ENCODE data around the gene ZBTB6. TPM values are rescaled to one million over a fixed set of nuclear protein-coding genes. Genes with fewer than 3 reads are reported as not detected.

The ZBTB6 gene
- total and polyA plus RNA-seq, 2 of the 4 experiments (the other 2 are of a cell fraction), result 2.6 to 11.7 TPM

DNA sequence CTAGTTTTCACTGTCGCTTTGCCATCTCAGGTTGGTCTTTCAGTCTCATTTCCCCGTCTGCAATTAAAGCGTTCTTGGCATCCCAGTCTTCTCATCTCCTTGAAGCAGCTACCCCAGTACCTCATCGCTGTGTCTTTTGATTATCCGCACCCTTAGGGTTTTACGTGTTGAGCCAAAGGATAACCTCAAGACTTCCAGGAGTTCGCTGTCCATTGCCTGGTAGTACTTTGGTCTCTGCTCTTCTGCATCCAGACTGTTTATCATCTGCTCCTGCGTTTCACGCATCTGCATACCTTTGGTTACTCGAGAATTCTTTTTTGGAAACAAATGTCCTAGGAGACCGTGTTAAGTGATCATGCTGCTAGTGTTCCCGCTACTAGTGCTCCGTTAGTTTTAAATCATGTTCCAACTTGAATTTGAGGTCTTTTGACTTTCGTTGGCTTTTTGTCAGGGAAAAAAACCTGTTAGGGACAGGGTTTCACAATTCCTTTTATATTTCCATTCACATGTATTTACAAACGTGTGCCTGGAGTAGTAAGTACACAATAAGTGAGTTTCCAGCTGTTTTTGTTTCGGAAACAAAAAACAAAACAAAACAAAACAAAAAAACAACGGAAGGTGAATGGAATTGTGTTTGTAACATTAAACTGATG, 28.6 kb upstream of the ZBTB6 start:
- peaks cover 5 to 35% of the 10 kb centered on the region in 2 experiments for H3K79me1 ChIP-seq (ENCODE audit: low read depth in 1 of 2, low read length in 2 of 2)
- peak overlapping the region; percentile 83 for H2BK5ac ChIP-seq (ENCODE audit: low read depth, low read length, poor library complexity, severe bottlenecking)
- peak overlapping the region; percentile 22 for H3K18ac ChIP-seq (ENCODE audit: low read depth, low read length)
- H3K9ac ChIP-seq (ENCODE audit: low read depth, low read length), result peak overlapping the region; percentile 85
- peak overlapping the region; percentile 2; the same call in 1 of the 2 replicates for H2BK20ac ChIP-seq (ENCODE audit: low read depth, low read length)
- H2BK120ac ChIP-seq (ENCODE audit: low read depth, low read length), result 0 out of 2 replicates have a peak overlapping the region, but pooled peaks have one; percentile 9
- in situ Hi-C loops (cut with MboI; ENCODE audit: low sequenced_read_pairs), result no loop called here
- DNase-seq (peak; percentile 76), ATAC-seq (ENCODE audit: low read depth) (peak; percentile 27)
- H3K9me3 ChIP-seq (ENCODE audit: control insufficient read depth, insufficient read depth, low read length), result no peaks in the 10 kb centered on the region
- BruUV-seq (replicated peaks), result TSS peak; percentile 40
- peak overlapping the region; percentile 80 for H3K23ac ChIP-seq (ENCODE audit: low read depth, low read length)
- TF ChIP-seq NFE2L2 (IDR thresholded peaks at IDR 0.05; ENCODE audit: low read depth, low read length) (no peak), MXI1 (IDR thresholded peaks at IDR 0.05; ENCODE audit: borderline replicate concordance, low read depth, low read length) (0 out of 2 replicates have a peak, but pooled peaks have one; percentile 48)
- H3K4ac ChIP-seq (ENCODE audit: low read depth, low read length), result peak overlapping the region; percentile 73
- intact Hi-C loops (cut with micrococcal nuclease), result loop anchor here (2.0 kb wide), 1 partner anchor 37 kb away; the partner anchor contains the start of gene RC3H2
- H3K27me3 ChIP-seq (ENCODE audit: control insufficient read depth, insufficient read depth, low read length), result no peaks in the 10 kb centered on the region
- peak overlapping the region; percentile 60 for H2AK5ac ChIP-seq (ENCODE audit: low read depth, low read length)
- H3K9me1 ChIP-seq (ENCODE audit: insufficient read depth, low read length), result no peaks in the 10 kb centered on the region
- POLR2A ChIA-PET (ENCODE audit: unreplicated experiment), result no interaction called here
- H3K56ac ChIP-seq (ENCODE audit: extremely low read depth, insufficient read depth, low read length), result peak overlapping the region; percentile 79
- H3K27ac ChIP-seq (ENCODE audit: insufficient read depth, low read length), result peak overlapping the region; percentile 90
- H3K36me3 ChIP-seq (ENCODE audit: control insufficient read depth, insufficient read depth, low read length), result peaks cover 9% of the 10 kb centered on the region
- peak overlapping the region; percentile 66 for H3K14ac ChIP-seq (replicated peaks; ENCODE audit: low read depth, low read length)
- H3K4me3 ChIP-seq (ENCODE audit: insufficient read depth, low read depth, low read length), result peak overlapping the region; percentile 92
- H4K5ac ChIP-seq (ENCODE audit: low read depth, low read length), result peak overlapping the region; percentile 18
- peak overlapping the region; percentile 97 for H2AFZ ChIP-seq (replicated peaks; ENCODE audit: low read length, poor library complexity)
- WGBS, 2 experiments (ENCODE audit: extremely low coverage in 2 of 2, insufficient read length in 1 of 2), result 4% methylated on average over 11 of the region's 17 CpGs; no CpG with 5 or more reads in 1 of the 2 experiments
- H2BK15ac ChIP-seq (ENCODE audit: low read depth, low read length), result no peak overlapping the region
- peak overlapping the region; percentile 93 for H2AK9ac ChIP-seq (replicated peaks; ENCODE audit: low read depth, low read length, poor library complexity)
- CTCF ChIA-PET, result no interaction called here
- H3K4me1 ChIP-seq (ENCODE audit: control insufficient read depth, insufficient read depth, low read length), result peaks cover 5% of the 10 kb centered on the region
- peak overlapping the region; percentile 94 for H3K4me2 ChIP-seq (ENCODE audit: low read depth, low read length)
- peak overlapping the region; percentile 61; the same call in 1 of the 2 replicates for H4K91ac ChIP-seq (ENCODE audit: insufficient read depth, low read depth, low read length)
- dilution Hi-C loops (cut with HindIII; ENCODE audit: low sequenced_read_pairs, unreplicated experiment), result no loop called here
- H4K20me1 ChIP-seq (ENCODE audit: insufficient read depth, low read length), result peaks cover 15% of the 10 kb centered on the region; the same call in 1 of the 2 replicates
- H4K8ac ChIP-seq (ENCODE audit: low read depth in 2 of 2, low read length in 2 of 2), result peak overlapping the region in 1 of 2 experiments; percentile 77; a peak in 2 of 4 replicates

Measured in IMR-90 (cell line).